Measurements from ENCODE around the gene PAX6.
"Not testable (repeated sequence)": the region's sequence is repeated elsewhere in the genome, so short reads cannot be mapped to it uniquely, and the experiment has no call there.

The PAX6 gene

GRCh38 chr11:31763296-31763695 lies 47.8 kb downstream of the PAX6 start:
- DNase-seq (ENCODE audit: insufficient read length, low spot score) (no peak), FAIRE-seq (no peak)
- TF ChIP-seq PAX5 (IDR thresholded peaks at IDR 0.05; ENCODE audit: insufficient read depth, low read length, severe bottlenecking): no peak
- TF ChIP-seq POLR2AphosphoS5 (IDR thresholded peaks at IDR 0.05; ENCODE audit: low read depth, low read length): no peak
- TF ChIP-seq POU2F2 (IDR thresholded peaks at IDR 0.05; ENCODE audit: low read depth, low read length): no peak
- no peak for TF ChIP-seq POLR2A (IDR thresholded peaks at IDR 0.05; ENCODE audit: low read depth, low read length)
- TF ChIP-seq TAF1 (IDR thresholded peaks at IDR 0.05; ENCODE audit: low read depth, low read length): no peak
- TF ChIP-seq SPI1 (IDR thresholded peaks at IDR 0.05; ENCODE audit: low read depth, low read length): no peak

- FAIRE-seq (no peak), DNase-seq (ENCODE audit: insufficient read length, low spot score) (no peak)
Observed at GRCh38 chr11:31761636-31762035, 49.5 kb downstream of the PAX6 start.

GRCh38 chr11:31757260-31757835 lies 53.8 kb downstream of the PAX6 start:
- TF ChIP-seq PAX5 (IDR thresholded peaks at IDR 0.05; ENCODE audit: insufficient read depth, low read length, severe bottlenecking) (no peak), POLR2A (IDR thresholded peaks at IDR 0.05; ENCODE audit: low read depth, low read length) (no peak), TAF1 (IDR thresholded peaks at IDR 0.05; ENCODE audit: low read depth, low read length) (no peak), POLR2AphosphoS5 (IDR thresholded peaks at IDR 0.05; ENCODE audit: low read depth, low read length) (no peak), POU2F2 (IDR thresholded peaks at IDR 0.05; ENCODE audit: low read depth, low read length) (no peak), SPI1 (IDR thresholded peaks at IDR 0.05; ENCODE audit: low read depth, low read length) (no peak)
- FAIRE-seq (no peak), DNase-seq (ENCODE audit: insufficient read length, low spot score) (no peak)

More at GRCh38 chr11:31761636-31762035, 49.5 kb downstream of the PAX6 start:
- TF ChIP-seq PAX5 (IDR thresholded peaks at IDR 0.05; ENCODE audit: insufficient read depth, low read length, severe bottlenecking) (no peak), POU2F2 (IDR thresholded peaks at IDR 0.05; ENCODE audit: low read depth, low read length) (no peak), SPI1 (IDR thresholded peaks at IDR 0.05; ENCODE audit: low read depth, low read length) (no peak), TAF1 (IDR thresholded peaks at IDR 0.05; ENCODE audit: low read depth, low read length) (no peak), POLR2AphosphoS5 (IDR thresholded peaks at IDR 0.05; ENCODE audit: low read depth, low read length) (no peak), POLR2A (IDR thresholded peaks at IDR 0.05; ENCODE audit: low read depth, low read length) (no peak)

GRCh38 chr11:31747581-31747980 lies 63.5 kb downstream of the PAX6 start:
- TF ChIP-seq POLR2A (IDR thresholded peaks at IDR 0.05; ENCODE audit: low read depth, low read length) (no peak), POU2F2 (IDR thresholded peaks at IDR 0.05; ENCODE audit: low read depth, low read length) (no peak), SPI1 (IDR thresholded peaks at IDR 0.05; ENCODE audit: low read depth, low read length) (no peak), PAX5 (IDR thresholded peaks at IDR 0.05; ENCODE audit: insufficient read depth, low read length, severe bottlenecking) (no peak), POLR2AphosphoS5 (IDR thresholded peaks at IDR 0.05; ENCODE audit: low read depth, low read length) (no peak), TAF1 (IDR thresholded peaks at IDR 0.05; ENCODE audit: low read depth, low read length) (no peak)
- FAIRE-seq (no peak), DNase-seq (ENCODE audit: insufficient read length, low spot score) (no peak)

- FAIRE-seq; DNase-seq (ENCODE audit: insufficient read length, low spot score): not testable (repeated sequence)
Observed at GRCh38 chr11:31740731-31741368, 70.3 kb downstream of the PAX6 start.

- FAIRE-seq: no peak
- no peak for DNase-seq (ENCODE audit: insufficient read length, low spot score)
- TF ChIP-seq POLR2A (IDR thresholded peaks at IDR 0.05; ENCODE audit: low read depth, low read length) (no peak), SPI1 (IDR thresholded peaks at IDR 0.05; ENCODE audit: low read depth, low read length) (no peak), TAF1 (IDR thresholded peaks at IDR 0.05; ENCODE audit: low read depth, low read length) (no peak), POLR2AphosphoS5 (IDR thresholded peaks at IDR 0.05; ENCODE audit: low read depth, low read length) (no peak), POU2F2 (IDR thresholded peaks at IDR 0.05; ENCODE audit: low read depth, low read length) (no peak), PAX5 (IDR thresholded peaks at IDR 0.05; ENCODE audit: insufficient read depth, low read length, severe bottlenecking) (no peak)
Observed at GRCh38 chr11:31740131-31740530, 71.0 kb downstream of the PAX6 start.
